GM12875 (cell line): Measurements from ENCODE around the gene STH.

ENCODE experiments used
- H3K4me3 ChIP-seq: one replicate; pipeline ENCODE4 v1.5.1; 2011; ENCODE audit warnings: low read depth, low read length, control low read depth
- TF ChIP-seq, protein P1 (sequence below): IDR thresholded peaks from 2 replicates; pipeline ENCODE4 v1.5.1; 2011; ENCODE audit warnings: low read depth, mild to moderate bottlenecking, control low read depth, inconsistent platforms, low read length, moderate library complexity, borderline replicate concordance; ENCODE audit not compliant: insufficient read depth

Gene STH

DNA sequence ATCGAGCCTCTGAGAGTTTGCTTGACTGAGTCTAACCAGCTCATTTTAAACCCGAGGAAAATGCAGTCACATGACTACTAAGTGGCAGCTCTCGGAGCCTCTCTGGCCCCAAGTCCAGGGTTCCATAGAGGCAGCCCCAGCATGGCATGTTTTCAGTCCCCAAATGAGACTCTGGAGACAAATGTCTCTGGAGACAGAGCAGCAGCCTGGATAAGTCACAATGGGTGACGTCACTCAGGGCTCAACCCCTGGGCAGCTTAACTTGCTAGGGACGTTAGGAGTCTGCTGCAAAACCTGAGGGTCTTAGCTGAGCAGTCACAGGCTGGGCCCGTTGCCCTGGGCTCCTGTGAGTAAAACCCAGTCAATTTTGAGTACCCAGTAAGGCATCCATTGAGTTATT is 6.9 kb upstream of the STH start:
- no peak overlapping the region for H3K4me3 ChIP-seq
- TF ChIP-seq, protein P1, sequence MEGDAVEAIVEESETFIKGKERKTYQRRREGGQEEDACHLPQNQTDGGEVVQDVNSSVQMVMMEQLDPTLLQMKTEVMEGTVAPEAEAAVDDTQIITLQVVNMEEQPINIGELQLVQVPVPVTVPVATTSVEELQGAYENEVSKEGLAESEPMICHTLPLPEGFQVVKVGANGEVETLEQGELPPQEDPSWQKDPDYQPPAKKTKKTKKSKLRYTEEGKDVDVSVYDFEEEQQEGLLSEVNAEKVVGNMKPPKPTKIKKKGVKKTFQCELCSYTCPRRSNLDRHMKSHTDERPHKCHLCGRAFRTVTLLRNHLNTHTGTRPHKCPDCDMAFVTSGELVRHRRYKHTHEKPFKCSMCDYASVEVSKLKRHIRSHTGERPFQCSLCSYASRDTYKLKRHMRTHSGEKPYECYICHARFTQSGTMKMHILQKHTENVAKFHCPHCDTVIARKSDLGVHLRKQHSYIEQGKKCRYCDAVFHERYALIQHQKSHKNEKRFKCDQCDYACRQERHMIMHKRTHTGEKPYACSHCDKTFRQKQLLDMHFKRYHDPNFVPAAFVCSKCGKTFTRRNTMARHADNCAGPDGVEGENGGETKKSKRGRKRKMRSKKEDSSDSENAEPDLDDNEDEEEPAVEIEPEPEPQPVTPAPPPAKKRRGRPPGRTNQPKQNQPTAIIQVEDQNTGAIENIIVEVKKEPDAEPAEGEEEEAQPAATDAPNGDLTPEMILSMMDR: no peak

DNA sequence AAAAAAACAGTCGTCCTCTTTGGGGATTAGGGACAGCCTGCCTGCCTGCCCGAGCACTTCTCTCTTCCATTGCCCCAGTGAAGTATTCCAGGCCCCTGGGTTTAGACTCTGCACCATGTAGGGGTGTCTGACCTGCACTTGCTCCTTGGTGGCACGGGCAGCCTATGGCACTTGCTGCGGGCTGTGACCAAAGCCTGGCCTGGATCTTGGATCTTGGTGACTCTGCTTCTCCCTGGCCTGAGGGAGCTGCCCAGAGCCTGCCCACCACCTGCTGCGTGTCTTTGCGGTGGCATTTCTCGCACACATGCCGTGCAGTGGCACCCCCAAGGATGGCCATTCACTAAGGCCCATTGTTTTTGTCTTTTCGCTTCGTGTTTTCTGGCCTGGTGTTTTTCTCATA is 6.1 kb upstream of the STH start:
- TF ChIP-seq, protein P1: no peak
- H3K4me3 ChIP-seq: no peak overlapping the region

DNA sequence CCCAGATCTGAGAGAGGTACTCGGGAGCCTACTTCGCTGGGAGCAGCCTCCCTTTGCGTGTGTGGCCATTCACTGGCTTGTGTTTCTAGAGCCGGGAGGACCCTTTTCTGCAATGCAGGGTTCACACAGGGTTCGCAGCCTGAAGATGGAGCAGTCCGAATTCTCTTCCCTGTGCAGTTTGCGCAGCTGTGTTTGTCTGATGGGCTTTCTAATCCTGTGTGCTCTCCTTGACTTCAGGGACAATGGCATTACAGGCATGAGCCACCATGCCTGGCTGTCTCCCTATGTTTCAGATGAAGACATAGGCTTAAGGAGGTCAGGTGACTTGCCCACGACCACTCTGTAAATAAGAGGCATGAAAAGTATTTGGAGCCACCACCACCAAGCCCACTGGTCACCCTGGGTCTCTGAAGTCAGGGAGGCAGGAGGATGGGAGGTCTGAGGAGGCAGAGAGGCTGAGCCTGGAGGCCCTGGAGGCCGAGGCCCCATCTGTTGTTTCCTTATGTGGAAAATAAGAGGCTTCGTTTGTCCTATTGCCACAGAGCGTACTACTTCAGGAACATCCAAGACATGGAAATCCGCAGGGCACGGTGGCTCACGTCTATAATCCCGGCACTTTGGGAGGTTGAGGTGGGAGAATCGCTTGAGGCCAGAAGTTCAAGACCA is 5.0 kb upstream of the STH start:
- TF ChIP-seq, protein P1: no peak
- no peak overlapping the region for H3K4me3 ChIP-seq

DNA sequence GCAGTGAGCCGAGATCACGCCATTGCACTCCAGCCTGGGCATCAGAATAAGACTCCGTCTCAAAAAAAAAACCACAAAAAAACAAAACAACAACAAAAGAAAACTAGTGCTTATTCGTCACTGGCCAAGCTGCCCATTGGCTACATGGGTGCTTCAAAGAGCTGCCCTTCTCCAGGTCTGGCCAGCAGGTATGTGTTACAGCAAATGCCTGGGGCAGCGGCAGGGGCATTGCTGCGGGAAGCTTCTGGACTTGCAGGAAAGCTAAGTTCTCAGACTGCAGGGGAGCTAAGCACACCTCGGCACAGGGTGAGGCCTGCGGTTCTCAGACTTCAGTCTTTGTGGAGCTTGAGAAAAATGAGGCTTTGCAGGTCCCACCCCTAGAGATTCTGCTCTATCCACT is 4.1 kb upstream of the STH start:
- TF ChIP-seq, protein P1: no peak
- no peak overlapping the region for H3K4me3 ChIP-seq

DNA sequence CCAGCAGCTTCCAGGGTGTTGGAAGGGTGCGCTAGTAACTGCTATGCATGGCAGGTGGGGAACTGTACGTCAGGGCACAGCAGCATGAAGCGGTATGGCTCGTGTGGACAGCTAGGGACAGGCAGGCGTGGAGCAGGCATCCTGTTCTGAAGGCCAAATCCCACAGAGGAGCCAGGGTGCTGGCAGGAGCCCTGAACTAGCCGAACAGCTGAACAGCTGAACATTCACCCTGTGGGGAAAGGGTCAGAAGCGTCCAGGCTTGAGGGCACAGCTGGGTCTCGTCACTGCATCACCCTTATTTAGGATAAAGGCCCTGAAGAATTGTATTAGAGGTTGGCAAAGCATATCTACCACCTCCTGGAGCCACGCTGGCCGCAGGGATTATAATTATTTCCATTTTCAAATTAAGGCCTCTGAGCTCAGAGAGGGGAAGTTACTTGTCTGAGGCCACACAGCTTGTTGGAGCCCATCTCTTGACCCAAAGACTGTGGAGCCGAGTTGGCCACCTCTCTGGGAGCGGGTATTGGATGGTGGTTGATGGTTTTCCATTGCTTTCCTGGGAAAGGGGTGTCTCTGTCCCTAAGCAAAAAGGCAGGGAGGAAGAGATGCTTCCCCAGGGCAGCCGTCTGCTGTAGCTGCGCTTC is 3.3 kb upstream of the STH start:
- TF ChIP-seq, protein P1: no peak
- no peak overlapping the region for H3K4me3 ChIP-seq

DNA sequence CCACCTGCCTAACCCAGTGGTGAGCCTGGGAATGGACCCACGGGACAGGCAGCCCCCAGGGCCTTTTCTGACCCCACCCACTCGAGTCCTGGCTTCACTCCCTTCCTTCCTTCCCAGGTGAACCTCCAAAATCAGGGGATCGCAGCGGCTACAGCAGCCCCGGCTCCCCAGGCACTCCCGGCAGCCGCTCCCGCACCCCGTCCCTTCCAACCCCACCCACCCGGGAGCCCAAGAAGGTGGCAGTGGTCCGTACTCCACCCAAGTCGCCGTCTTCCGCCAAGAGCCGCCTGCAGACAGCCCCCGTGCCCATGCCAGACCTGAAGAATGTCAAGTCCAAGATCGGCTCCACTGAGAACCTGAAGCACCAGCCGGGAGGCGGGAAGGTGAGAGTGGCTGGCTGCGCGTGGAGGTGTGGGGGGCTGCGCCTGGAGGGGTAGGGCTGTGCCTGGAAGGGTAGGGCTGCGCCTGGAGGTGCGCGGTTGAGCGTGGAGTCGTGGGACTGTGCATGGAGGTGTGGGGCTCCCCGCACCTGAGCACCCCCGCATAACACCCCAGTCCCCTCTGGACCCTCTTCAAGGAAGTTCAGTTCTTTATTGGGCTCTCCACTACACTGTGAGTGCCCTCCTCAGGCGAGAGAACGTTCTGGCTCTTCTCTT is 2.6 kb upstream of the STH start:
- TF ChIP-seq, protein P1: no peak
- no peak overlapping the region for H3K4me3 ChIP-seq

DNA sequence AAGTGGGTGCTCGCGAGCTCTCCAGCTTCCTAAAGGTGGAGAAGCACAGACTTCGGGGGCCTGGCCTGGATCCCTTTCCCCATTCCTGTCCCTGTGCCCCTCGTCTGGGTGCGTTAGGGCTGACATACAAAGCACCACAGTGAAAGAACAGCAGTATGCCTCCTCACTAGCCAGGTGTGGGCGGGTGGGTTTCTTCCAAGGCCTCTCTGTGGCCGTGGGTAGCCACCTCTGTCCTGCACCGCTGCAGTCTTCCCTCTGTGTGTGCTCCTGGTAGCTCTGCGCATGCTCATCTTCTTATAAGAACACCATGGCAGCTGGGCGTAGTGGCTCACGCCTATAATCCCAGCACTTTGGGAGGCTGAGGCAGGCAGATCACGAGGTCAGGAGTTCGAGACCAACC is 1.9 kb upstream of the STH start:
- TF ChIP-seq, protein P1: no peak
- no peak overlapping the region for H3K4me3 ChIP-seq
